Measurements from ENCODE around the gene PRKRA.

The PRKRA gene

GRCh38 chr2:178478130-178478438, 27.1 kb upstream of the PRKRA start:
- Histone ChIP-seq H3F3A (ENCODE audit: insufficient read depth) (peaks cover 21% of the 10 kb centered on the region), H3K9me3 (ENCODE audit: insufficient read depth, low read length) (no peaks in the 10 kb centered on the region), H4K20me1 (ENCODE audit: low read depth, low read length) (no peaks in the 10 kb centered on the region), H3K27me3 (ENCODE audit: low read length) (no peaks in the 10 kb centered on the region), H3K36me3 (ENCODE audit: low read length) (no peaks in the 10 kb centered on the region), H3K4me3 (ENCODE audit: insufficient read depth, low read length, poor library complexity, severe bottlenecking) (peak overlapping the region; percentile 83), H3K9me2 (replicated peaks; ENCODE audit: insufficient read depth, low read length) (no peaks in the 10 kb centered on the region), H3K4me2 (ENCODE audit: low read depth, low read length, poor library complexity, severe bottlenecking) (peak overlapping the region; percentile 99), H2AFZ (ENCODE audit: low read depth, low read length, severe bottlenecking) (peak overlapping the region; percentile 90), H3K27ac (ENCODE audit: low read depth, low read length) (peak overlapping the region; percentile 73), H3K9ac (ENCODE audit: low read length) (peak overlapping the region; percentile 75), H3K79me2 (ENCODE audit: insufficient read depth, low read length) (peaks cover 22% of the 10 kb centered on the region)
- TF ChIP-seq CTCF (IDR thresholded peaks at IDR 0.05; ENCODE audit: insufficient read depth, low read length, poor library complexity, severe bottlenecking) (no peak), EZH2phosphoT487 (conservative IDR thresholded peaks at IDR 0.05; ENCODE audit: low read length) (no peak)

- Histone ChIP-seq H3F3A (ENCODE audit: insufficient read depth) (peaks cover 21% of the 10 kb centered on the region), H3K9ac (ENCODE audit: low read length) (peak overlapping the region; percentile 75), H3K4me2 (ENCODE audit: low read depth, low read length, poor library complexity, severe bottlenecking) (peak overlapping the region; percentile 99), H3K27me3 (ENCODE audit: low read length) (no peaks in the 10 kb centered on the region), H3K4me3 (ENCODE audit: insufficient read depth, low read length, poor library complexity, severe bottlenecking) (peak overlapping the region; percentile 83), H2AFZ (ENCODE audit: low read depth, low read length, severe bottlenecking) (peak overlapping the region; percentile 90), H3K36me3 (ENCODE audit: low read length) (no peaks in the 10 kb centered on the region), H3K27ac (ENCODE audit: low read depth, low read length) (peak overlapping the region; percentile 73; the same call in 1 of the 2 replicates), H3K79me2 (ENCODE audit: insufficient read depth, low read length) (peaks cover 17% of the 10 kb centered on the region), H3K9me3 (ENCODE audit: insufficient read depth, low read length) (no peaks in the 10 kb centered on the region), H3K9me2 (replicated peaks; ENCODE audit: insufficient read depth, low read length) (no peaks in the 10 kb centered on the region), H4K20me1 (ENCODE audit: low read depth, low read length) (no peaks in the 10 kb centered on the region)
- no peak for TF ChIP-seq EZH2phosphoT487 (conservative IDR thresholded peaks at IDR 0.05; ENCODE audit: low read length)
- no peak for TF ChIP-seq CTCF (IDR thresholded peaks at IDR 0.05; ENCODE audit: insufficient read depth, low read length, poor library complexity, severe bottlenecking)
Measured at GRCh38 chr2:178477443-178478129, 26.6 kb upstream of the PRKRA start.

GRCh38 chr2:178476477-178476876, 25.5 kb upstream of the PRKRA start:
- Histone ChIP-seq H3K9me2 (replicated peaks; ENCODE audit: insufficient read depth, low read length) (no peaks in the 10 kb centered on the region), H2AFZ (ENCODE audit: low read depth, low read length, severe bottlenecking) (no peak overlapping the region), H3K4me3 (ENCODE audit: insufficient read depth, low read length, poor library complexity, severe bottlenecking) (no peak overlapping the region), H3K79me2 (ENCODE audit: insufficient read depth, low read length) (peaks cover 8% of the 10 kb centered on the region), H3K9ac (ENCODE audit: low read length) (no peak overlapping the region), H3K9me3 (ENCODE audit: insufficient read depth, low read length) (no peaks in the 10 kb centered on the region), H3K36me3 (ENCODE audit: low read length) (no peaks in the 10 kb centered on the region), H3K27ac (ENCODE audit: low read depth, low read length) (no peak overlapping the region), H3K4me2 (ENCODE audit: low read depth, low read length, poor library complexity, severe bottlenecking) (peak overlapping the region; percentile 99), H4K20me1 (ENCODE audit: low read depth, low read length) (no peaks in the 10 kb centered on the region), H3K27me3 (ENCODE audit: low read length) (no peaks in the 10 kb centered on the region), H3F3A (ENCODE audit: insufficient read depth) (peaks cover 21% of the 10 kb centered on the region)
- TF ChIP-seq EZH2phosphoT487 (conservative IDR thresholded peaks at IDR 0.05; ENCODE audit: low read length) (no peak), CTCF (IDR thresholded peaks at IDR 0.05; ENCODE audit: insufficient read depth, low read length, poor library complexity, severe bottlenecking) (no peak)
